ENCODE measurements around the gene DENND4A.

- no peak for TF ChIP-seq POLR2A (IDR thresholded peaks at IDR 0.05)
- TF ChIP-seq CTCF (IDR thresholded peaks at IDR 0.05): no peak
- no peak for TF ChIP-seq POLR2AphosphoS5 (IDR thresholded peaks at IDR 0.05)
Observed at GRCh38 chr15:65771870-65772269, 20.2 kb downstream of the DENND4A start.
